ENCODE measurements around the gene SCRN2. TPM values are rescaled to one million over a fixed set of nuclear protein-coding genes. Genes with fewer than 3 reads are reported as not detected.

SCRN2 gene
- total and polyA plus RNA-seq, 2 donors (not counting 3 experiments of a cell fraction or from before 2014, with no cell fraction given) = 31.7 to 48.9 TPM

DNA sequence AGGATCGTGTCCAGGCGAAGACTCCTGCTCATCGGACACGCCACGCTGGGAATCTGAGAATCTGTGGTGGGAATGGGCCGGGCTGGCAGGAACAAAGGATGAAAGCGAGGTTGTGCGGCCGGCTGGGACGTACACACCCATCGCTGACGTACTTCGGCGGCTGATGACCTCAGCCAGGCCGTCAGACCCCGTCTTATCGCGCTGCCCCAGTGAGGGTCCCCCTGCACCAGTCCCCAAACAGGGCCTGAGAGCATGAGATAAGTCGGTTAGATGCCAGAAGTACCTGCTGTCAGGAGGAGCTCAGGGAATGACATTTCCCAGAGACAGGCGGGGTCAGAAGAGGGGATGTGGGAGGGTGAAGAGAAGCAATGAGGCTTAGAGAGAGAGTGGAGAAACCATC, 25.9 kb upstream of the SCRN2 start:
- Histone ChIP-seq H3K4me2 (ENCODE audit: insufficient read depth, low read length) (no peak overlapping the region), H3K4me1 (ENCODE audit: control insufficient read depth, extremely low read depth, insufficient read depth, low read length) (peaks cover 8% of the 10 kb centered on the region), H3K9me1 (replicated peaks; ENCODE audit: control insufficient read depth, extremely low read depth, insufficient read depth, low read length) (no peaks in the 10 kb centered on the region), H3K27ac (ENCODE audit: insufficient read depth, low read depth, low read length) (no peak overlapping the region), H3K79me2 (ENCODE audit: control insufficient read depth, insufficient read depth, low read length) (no peaks in the 10 kb centered on the region), H3K36me3 (ENCODE audit: control insufficient read depth in 2 of 2, extremely low read depth in 1 of 2, insufficient read depth in 2 of 2, low read length in 2 of 2) (no peaks in the 10 kb centered on the region), H4K20me1 (replicated peaks; ENCODE audit: control insufficient read depth, extremely low read depth, insufficient read depth, low read length) (no peaks in the 10 kb centered on the region), H3K27me3 (ENCODE audit: control insufficient read depth in 2 of 2, insufficient read depth in 2 of 2, low read length in 2 of 2) (peaks cover 24 to 32% of the 10 kb centered on the region in 2 experiments), H3K4me3 (replicated peaks in 1 of 3; ENCODE audit: insufficient read depth in 1 of 3, low read depth in 1 of 3, low read length in 3 of 3) (no peak overlapping the region), H2AFZ (ENCODE audit: low read depth, low read length) (no peak overlapping the region), H3K9ac (replicated peaks; ENCODE audit: extremely low read depth, insufficient read depth, low read length) (no peak overlapping the region), H3K9me3 (replicated peaks; ENCODE audit: control insufficient read depth, insufficient read depth, low read length) (no peaks in the 10 kb centered on the region)
- intact Hi-C loops (cut with micrococcal nuclease) (no loop called here), dilution Hi-C loops (cut with MboI; ENCODE audit: extremely low pct_ligation_motif_present, low sequenced_read_pairs) (no loop called here)
- POLR2A ChIA-PET = no interaction called here
- FAIRE-seq (no peak), DNase-seq (ENCODE audit: low read depth, low spot score) (no peak)
- TF ChIP-seq GATA2 (IDR thresholded peaks at IDR 0.05; ENCODE audit: insufficient read depth, insufficient read length, low read depth, low read length) (no peak), FOS (IDR thresholded peaks at IDR 0.05; ENCODE audit: borderline replicate concordance, insufficient read depth, low read length) (no peak), CTCF (IDR thresholded peaks at IDR 0.05; ENCODE audit: extremely low read depth in 1 of 2, insufficient read depth in 1 of 2, low read depth in 1 of 2, low read length in 2 of 2) (no peak), JUN (IDR thresholded peaks at IDR 0.05; ENCODE audit: borderline replicate concordance, insufficient read depth, insufficient read length, low read depth) (no peak), EZH2 (IDR thresholded peaks at IDR 0.05; ENCODE audit: borderline replicate concordance, low read depth, low read length, severe bottlenecking) (no peak), POLR2AphosphoS5 (IDR thresholded peaks at IDR 0.05; ENCODE audit: insufficient read depth, low read depth, low read length) (no peak)
- BruUV-seq (replicated peaks) = no TSS peak
- CTCF ChIA-PET = no interaction called here

Measured in endothelial cell of umbilical vein (primary cell).